RPMI8226 (cell line): ENCODE results near the gene COL6A6.

Experiments used
- DNase-seq: peaks from one replicate; pipeline ENCODE4 v3.0.0-alpha.2; 2015

COL6A6 gene

DNA sequence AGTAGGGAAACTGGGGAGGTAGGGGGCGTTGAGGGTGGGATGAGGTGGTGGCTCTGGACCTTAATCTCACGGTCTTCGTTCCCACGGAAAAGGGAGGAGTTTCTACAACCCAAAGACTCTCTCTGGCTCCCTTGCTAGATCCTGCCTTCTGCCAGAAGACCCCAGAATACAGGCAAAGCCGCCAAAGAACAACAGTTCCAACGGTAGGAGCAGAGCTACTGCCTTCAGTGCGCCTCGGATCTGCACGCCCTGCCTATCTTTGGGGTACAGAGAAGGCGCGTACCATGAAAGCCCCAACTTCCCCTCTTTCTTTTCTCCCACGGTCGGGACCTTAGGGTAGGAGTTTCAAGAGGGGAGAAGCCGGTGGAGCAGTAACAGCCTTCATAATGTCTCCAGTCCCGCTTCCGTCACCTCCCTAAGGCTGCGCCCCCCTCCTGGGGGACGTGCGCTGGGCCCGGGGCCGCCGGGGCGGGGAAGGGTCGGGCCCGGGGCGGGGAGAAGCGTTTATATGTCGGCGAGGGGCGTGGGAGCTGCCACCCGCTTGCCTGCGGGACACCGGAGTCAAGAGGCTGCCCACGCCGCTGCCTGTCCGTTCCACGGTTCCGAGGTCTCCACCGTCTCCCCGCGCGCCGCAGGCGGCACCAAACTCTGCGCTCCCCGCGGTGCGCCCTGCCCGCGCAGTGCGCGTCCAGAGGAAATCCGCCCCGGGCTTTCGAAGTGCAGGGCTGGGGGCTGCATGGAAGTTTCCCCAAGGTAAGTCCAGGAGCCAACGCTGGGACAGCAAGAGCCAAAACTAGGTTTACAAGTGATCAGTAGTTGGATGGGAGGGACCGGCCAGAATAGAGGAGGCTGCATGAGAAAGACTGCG is at the start of gene COL6A6:
COL6A6 (plus strand) TSS at position 533 of the 868 bp plus-strand sequence. CDS start 43,188 bp downstream, outside the sequence.
- DNase-seq, result no peak

- no peak for DNase-seq
Measured at GRCh38 chr3:130468311-130468710, 48.7 kb upstream of the COL6A6 start.

- no peak for DNase-seq
Measured at GRCh38 chr3:130470126-130470525, 46.9 kb upstream of the COL6A6 start.

- no peak for DNase-seq
Measured at GRCh38 chr3:130473416-130473815, 43.6 kb upstream of the COL6A6 start.

DNA sequence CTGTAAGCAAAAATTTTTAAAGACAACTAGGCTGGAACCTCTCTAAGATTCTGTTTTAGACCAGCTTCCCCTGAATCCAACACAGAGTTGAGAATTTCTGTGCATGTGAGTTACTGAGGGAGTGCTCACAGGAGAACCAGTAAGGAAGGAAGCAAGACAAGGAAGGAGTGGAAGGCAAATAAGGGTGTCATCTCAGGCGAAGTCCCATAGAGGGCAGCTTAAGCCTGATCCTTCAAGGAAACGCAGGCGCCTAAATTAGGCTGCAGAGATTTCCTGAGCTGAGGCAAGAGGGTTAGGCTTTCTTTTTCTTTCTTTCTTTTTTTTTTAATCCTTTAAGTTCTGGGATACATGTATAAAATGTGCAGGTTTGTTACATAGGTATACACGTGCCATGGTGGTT is 36.2 kb upstream of the COL6A6 start:
- peak; percentile 26 for DNase-seq

DNA sequence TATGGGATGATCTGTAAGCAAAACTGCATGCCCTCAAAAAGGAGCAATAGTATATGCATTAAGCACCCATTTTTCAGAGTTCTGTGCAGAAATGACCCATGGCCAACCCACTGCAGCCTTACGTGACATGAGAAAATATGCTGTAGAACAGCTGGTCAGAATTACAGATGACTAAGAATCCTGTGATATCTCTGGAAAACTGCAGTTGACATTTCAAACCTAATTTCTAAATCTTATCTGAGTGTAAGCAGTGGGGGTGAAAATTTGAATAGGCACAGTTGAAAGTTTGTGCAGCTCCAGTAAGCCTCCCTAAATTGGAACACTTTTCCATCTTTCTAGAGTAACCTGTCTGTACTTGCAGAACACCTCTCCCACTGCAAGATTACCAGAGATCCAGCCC is 28.7 kb upstream of the COL6A6 start:
- no peak for DNase-seq

DNA sequence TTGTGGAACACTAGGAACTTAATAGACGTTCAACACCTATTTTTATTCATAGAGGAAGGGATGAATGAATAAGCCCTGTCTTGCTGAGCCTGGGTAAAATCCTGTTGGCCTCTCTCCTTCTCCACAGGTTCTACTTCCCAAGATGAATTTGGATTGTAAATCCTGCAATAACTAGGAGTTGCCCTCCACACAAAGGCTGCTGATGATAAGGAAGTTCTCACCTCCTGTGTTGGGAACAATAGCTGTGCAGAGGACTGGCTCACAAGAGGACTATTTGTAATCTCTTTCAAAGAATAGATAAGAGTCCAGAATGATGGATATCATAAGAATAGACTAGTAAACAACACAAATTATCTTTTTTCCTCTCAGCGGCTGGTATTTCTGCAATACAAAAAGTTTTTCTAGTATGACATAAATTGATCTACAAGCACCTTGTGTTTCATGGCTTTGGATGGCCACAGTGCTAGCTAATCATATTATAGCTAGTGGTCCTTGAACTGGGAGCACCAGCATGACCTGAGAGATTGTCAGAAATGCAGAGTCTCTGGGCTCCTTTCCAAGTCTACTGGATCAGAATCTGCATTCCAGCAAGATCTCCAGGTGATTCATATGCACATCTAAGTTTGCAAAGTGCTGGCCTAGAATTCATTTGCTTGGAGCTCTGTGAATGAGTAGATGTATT is 28.1 kb upstream of the COL6A6 start:
- DNase-seq, result no peak

GRCh38 chr3:130490241-130490640 is 26.7 kb upstream of the COL6A6 start:
- DNase-seq, result no peak

- DNase-seq, result no peak
Measured at GRCh38 chr3:130491431-130491830, 25.5 kb upstream of the COL6A6 start.

DNA sequence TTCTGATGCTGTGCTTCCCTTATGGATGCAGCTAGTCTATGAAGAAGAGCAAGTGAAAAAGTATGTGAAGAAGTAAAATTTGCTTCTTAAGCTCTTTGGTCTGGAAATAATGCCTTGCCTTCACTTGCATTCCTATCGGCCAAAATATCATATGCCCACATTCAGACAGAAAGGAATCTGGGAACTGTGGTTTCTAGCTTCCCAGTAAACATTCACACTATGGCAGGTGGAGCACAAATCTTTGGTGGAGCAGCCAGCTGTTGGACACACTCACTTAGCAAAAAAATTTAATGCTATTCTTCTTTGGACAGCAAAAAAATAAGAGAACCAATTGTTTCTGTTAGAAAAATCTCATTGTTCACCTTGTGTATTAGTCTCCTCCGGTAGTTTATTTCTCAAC is 12.3 kb upstream of the COL6A6 start:
- no peak for DNase-seq

GRCh38 chr3:130506031-130506430 is 10.9 kb upstream of the COL6A6 start:
- no peak for DNase-seq

- no peak for DNase-seq
Measured at GRCh38 chr3:130507746-130508145, 9.2 kb upstream of the COL6A6 start.

DNA sequence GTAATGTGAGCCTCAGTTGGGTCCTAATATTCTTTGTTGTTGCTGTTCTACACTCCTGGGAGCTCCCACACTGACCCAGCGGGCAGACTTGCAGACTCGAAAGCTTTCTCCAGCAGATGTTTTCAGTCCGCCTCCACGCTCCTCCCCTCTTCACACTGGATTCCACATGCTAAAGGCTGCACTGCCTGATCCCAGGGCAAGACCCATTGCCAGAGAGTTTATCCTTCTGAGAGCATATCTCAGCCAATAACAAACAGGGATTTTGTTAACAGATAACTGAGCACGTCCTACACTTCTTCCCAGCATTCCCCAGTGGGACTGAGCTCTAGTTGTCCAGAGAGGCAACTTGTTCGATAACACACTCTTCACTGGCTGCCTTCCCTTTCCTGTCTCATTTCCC is 8.0 kb upstream of the COL6A6 start:
- no peak for DNase-seq

DNA sequence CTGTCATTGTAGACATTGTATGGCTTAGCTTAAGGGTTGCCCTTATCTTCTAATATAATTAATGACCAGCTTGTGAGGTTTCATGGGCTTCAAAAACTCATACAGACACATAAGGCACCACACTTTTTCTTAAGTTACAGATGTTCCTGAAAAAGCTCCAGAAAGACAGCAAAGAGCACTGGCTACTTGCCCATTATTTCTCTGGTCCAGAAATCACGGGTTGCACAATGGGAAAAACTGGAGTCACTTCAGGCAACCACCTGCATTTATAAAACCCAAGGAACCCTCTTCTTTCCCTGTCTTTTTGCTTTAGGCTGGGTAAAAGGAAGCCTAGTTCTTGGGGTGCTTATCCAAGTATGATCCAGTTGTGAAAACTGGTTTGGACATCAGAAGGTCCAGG is 2.3 kb upstream of the COL6A6 start:
- no peak for DNase-seq

DNA sequence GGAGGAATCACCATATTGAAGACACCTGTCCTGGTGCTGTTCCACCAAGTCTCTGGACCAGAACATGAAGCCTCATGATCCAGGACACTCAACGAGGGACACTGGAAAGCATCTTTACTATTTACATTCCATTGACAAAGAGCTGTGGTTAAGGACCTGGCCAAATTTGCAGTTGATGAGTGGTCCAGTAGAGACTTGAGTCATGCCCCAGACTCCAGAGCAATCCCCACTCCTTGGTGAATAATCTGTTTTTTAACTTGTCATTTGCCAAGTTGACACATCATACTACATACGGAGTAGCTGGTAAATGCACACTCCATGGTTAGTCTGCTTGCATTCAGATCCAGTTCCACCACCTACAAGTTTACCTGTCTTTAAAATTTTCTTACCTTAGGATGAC is 1.2 kb upstream of the COL6A6 start:
- no peak for DNase-seq

DNA sequence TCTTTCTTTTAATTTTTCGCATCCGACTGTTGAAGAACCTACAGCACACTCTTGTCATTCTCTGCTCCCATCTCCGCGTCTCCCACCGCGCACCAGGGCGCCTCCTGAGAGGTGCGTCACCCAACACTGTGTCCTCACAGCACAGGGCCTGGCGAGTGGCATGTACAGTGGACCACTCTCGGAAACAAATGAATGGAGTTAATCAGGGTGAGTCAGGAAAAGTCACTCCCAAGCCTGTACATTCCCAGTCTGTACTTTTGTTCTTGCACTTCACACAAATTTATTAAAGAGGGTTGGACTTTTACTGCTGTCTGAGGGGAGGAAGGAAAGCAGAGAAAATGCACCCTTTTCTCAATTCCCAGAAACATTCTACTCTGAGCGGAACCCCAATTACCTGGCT is 625 bp downstream of the COL6A6 start:
- no peak for DNase-seq

DNA sequence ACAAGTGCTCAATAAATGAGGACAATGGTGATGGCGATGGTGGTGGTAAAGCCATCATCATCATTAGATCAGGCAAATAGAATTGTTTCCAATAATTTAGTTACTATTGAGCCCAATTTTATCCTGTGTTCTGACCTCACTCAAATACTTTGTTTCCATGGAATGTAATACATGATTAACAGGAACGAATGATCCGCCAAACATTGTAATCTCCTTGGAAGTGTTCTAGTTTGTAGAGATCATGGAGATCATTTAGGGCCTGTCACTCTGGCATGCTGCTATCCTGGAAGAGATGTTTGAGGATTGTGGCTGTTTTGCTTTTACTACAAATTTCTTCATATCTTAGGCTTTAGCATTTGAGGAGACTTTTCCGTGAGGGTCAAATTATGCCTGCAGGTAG is 2.8 kb downstream of the COL6A6 start:
- no peak for DNase-seq

DNA sequence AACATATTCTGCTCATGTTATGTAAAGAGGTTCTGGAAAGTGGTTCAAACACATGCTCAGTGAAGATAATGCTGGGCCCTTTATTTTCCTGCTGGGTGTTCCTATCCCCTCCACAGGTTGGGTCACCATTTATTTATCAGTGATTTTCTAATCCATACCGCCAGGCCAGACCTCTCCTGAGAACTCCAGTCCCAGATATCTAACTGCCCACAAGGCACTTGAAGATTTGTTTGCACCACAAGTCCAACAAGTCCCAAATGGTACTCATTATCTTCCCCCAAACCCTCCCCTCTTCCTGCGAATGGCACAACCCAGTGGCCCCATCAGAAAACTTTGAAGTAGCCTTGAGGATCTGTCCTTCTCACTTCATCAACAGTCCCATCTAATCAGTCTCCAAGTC is 5.4 kb downstream of the COL6A6 start:
- no peak for DNase-seq

DNA sequence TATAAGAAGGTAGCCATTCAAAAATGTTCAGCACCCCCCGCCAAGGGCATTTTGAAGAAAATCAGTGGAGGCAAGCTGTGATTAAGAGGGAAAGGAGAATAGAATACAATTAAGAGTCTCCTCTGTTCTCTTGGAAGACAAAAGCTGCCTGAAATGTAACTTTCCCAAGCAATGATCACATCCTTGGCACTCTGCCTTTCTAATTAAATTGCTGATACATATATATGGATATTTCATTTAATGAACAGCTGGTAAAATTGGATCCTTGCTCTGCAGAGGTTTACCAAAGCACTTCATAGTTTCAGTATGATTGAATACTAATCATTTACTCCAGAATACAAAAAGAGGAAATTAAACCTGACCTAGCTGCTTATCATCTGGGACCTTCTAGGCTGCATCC is 10.4 kb downstream of the COL6A6 start:
- DNase-seq, result no peak

DNA sequence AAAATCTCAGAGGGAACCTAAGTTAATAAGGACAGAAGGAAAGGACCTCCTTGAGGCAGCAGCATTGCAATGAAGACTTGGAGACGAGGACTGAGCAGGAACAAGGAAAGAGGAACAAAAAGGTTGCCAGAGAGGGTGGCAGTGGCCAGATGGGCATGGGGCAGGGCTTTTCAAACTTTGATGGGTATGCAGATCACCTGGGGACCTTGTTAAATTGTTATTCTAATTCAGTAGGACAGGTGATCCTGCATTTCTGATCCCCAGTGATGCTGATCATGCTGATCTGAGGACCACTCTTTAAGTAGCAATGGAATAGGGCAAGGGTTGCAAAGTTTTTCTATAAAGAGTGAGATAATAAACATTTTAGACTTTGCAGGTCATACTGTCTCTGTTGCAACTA is 11.1 kb downstream of the COL6A6 start:
- DNase-seq, result no peak

DNA sequence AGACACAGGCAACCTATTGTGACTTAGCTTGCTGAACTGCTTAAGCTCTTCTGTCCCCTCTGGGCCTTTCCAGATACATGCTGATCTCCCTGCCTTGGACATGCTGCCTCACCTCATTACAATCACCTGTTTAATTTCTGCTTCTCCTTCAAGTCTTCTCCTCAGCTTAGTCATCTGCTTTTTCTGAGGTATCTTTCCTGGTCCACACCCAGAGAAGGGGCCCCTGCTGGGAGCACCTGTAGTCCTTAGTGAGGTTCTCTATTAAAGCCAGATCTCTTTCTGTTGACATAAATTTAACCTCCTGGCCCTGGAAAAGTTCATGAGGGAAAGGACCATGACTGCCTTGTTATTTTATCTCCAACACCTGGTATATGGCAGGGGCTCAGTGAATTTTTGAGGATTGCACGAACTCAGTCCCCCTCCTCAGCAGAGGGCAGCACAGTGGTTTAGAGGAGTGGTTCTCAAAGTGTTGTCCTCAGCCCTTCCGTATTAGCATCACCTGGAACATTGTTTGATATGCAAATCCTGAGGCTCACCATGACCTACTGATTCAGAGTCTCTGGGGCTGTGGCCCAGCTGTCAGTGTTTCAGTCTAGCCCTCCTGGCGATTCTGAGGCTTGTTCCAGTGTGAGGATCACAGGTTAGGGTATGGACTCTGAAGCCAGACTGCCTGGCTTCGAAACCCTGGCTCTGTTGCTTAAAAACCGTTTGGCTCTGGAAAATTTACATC is 12.7 kb downstream of the COL6A6 start:
- DNase-seq, result no peak

GRCh38 chr3:130533247-130533646 is 16.3 kb downstream of the COL6A6 start:
- no peak for DNase-seq

DNA sequence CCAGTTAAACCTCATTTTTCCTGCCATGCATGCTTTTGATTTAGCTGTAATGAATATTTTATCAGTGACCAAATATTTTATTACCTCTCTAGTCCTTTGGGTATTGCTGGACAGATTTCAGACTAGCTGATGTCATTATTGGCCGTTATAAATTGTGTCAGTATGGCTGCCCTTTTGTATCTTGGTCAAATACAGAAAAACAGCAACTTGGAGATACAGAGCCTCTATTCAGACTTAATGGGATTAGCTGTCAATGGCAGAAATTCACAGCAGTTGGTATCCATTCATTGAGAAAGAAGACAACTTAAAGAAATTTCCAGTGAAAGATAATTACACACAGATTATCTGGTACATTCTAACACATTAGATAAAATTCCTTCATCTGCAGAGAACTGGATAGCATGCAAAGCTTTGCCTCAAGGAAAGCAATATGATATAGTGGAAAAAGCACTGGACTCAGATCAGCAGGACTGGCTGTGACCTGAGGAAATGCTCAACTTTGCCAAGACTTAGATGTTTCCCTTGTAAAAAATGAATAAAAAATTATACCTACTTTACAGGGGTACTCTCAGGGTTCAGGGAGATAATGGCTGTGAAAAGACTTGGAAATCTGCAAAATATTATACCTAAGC is 20.8 kb downstream of the COL6A6 start:
- no peak for DNase-seq
